ENCODE measurements around the gene FXN.

The FXN gene

DNA sequence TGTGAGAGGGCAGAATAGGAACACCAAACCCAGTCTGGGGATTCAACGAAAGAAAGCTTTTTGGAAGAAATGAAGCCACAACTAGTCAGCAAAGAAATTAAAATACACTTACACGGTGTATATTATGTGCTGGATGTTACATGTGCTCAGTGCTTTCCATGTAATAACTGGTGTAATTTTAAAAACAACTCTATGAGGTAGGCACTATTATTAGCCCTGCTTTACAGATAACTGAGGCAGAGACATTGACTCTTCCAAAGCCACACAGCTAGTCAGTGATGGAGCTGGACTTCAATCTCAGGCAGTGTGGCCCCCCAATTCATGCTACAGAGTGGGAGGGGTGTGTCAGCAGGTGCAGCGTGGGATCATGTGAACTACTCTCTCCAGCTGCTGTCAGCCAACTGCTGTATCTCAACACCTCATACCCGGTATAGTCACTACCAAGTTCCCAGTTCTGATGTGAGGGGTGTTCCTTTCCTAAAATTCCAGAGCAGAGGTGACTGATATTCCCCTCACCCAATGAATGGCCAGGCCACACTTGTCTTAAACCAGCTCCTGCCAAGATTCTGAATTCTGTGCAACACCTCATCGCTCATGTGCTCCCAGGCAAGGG is 104.7 kb downstream of the FXN start:
- TF ChIP-seq, protein P1, sequence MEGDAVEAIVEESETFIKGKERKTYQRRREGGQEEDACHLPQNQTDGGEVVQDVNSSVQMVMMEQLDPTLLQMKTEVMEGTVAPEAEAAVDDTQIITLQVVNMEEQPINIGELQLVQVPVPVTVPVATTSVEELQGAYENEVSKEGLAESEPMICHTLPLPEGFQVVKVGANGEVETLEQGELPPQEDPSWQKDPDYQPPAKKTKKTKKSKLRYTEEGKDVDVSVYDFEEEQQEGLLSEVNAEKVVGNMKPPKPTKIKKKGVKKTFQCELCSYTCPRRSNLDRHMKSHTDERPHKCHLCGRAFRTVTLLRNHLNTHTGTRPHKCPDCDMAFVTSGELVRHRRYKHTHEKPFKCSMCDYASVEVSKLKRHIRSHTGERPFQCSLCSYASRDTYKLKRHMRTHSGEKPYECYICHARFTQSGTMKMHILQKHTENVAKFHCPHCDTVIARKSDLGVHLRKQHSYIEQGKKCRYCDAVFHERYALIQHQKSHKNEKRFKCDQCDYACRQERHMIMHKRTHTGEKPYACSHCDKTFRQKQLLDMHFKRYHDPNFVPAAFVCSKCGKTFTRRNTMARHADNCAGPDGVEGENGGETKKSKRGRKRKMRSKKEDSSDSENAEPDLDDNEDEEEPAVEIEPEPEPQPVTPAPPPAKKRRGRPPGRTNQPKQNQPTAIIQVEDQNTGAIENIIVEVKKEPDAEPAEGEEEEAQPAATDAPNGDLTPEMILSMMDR (IDR thresholded peaks at IDR 0.05; ENCODE audit: extremely low read depth, insufficient read depth, missing control alignments), result no peak
- DNase-seq (ENCODE audit: low spot score), result no peak
- in situ Hi-C loops (cut with MboI; ENCODE audit: low pct_unique_long_range_greater_than_20kb, low sequenced_read_pairs, unreplicated experiment), result no loop called here

DNA sequence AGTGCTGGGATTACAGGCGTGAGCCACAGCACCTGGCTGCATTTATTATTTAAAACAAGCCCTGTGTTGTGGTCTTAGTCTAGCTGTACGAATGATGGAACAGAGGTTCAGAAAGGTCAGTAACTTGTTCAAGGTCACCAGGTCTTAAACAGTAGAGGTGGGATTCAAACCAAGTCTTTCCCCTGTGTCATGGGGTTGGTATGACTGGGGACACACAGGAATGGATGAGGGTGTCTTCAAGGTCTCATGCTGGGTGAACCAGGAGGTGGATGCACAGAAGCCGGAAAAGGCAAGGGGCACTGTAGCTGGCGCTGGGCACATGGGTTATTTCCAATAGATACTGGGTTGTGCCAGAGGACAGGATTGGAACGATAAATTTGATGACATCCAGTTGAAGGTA is 106.3 kb downstream of the FXN start:
- DNase-seq (ENCODE audit: low spot score), result no peak
- TF ChIP-seq, protein P1 (IDR thresholded peaks at IDR 0.05; ENCODE audit: extremely low read depth, insufficient read depth, missing control alignments), result no peak
- in situ Hi-C loops (cut with MboI; ENCODE audit: low pct_unique_long_range_greater_than_20kb, low sequenced_read_pairs, unreplicated experiment), result no loop called here

DNA sequence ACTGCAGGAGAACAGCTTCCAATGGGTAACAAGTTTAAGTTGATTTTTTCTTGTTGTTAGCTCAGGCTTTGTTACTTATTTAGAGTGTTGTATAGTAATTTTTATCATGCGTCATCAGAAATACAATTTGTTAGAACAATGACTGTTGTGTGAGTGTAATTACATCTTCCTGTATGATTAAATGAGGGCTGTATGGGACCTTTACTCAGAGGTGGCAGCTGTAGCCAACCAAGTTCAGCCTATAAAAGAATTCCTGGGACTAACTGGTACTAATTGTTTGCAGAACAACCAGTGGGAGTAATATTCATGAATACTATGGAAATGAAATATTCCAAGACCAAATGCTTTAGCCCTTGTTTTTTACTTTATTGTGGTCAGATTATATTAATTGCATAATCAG is 107.7 kb downstream of the FXN start:
- DNase-seq (ENCODE audit: low spot score), result no peak
- in situ Hi-C loops (cut with MboI; ENCODE audit: low pct_unique_long_range_greater_than_20kb, low sequenced_read_pairs, unreplicated experiment), result no loop called here
- TF ChIP-seq, protein P1 (IDR thresholded peaks at IDR 0.05; ENCODE audit: extremely low read depth, insufficient read depth, missing control alignments), result no peak

DNA sequence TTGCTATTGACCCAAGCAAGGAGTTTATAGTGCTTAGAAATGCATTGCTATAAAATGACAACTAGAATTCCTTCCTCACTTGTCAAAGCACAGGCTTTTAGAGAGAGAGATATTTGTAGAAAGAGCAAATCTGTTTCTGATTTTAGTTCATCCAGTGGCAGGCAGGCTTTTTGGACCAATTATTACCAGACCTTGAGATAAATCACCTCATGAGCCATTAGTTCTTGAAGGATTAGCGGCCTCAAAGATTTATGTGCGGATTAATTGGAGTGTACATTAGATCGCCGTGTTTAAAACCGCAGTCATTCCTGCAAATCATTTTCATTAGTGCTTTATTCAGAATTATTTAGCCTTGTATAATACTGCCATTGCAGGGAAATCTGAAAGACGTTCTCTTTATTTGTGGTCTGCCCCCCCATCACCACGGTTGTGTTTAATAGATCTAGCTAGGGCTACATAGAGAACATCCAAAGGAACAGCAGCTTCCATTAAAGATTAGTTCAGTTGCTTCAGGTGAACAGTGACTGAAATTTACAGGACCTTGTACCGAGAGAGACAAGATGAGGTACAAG is 109.7 kb downstream of the FXN start:
- TF ChIP-seq, protein P1 (IDR thresholded peaks at IDR 0.05; ENCODE audit: extremely low read depth, insufficient read depth, missing control alignments), result no peak
- in situ Hi-C loops (cut with MboI; ENCODE audit: low pct_unique_long_range_greater_than_20kb, low sequenced_read_pairs, unreplicated experiment), result no loop called here
- no peak for DNase-seq (ENCODE audit: low spot score)

DNA sequence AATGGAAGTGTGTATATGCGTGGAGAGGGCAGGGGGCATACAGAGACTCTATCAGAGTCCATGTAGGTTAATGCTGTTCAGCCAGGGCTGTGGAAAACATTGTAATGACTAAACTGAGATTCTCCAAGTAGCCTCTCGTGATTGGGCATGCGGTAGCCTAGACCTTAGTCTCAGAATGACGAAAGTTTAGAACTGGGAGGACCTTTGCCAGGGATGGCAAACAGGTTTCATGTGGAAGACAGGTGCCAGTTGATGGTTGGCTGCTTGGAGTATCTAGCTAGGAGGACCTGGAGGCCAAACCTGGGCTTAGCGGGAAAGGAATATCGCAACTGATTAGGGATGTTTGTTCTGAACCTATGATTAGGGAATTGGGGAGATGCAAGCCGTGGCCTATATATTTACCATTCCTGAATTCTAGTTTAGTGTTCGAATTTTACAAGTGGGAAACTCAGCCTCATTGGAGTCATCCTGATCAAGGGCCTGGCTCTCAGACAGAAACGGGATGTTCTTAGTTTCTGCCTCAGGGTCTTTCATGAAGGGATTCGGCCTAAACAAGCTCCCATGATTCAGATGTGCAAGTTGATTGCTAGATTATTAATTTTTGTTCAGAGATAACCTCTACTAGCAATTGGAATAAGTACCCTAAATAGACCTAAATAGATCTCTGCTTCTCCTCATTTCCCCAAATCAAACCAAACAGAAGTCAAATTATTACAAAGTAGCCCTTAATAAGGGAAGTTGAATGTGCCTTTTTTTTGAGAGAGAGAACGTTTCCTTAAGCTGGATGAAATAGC is 111.7 kb downstream of the FXN start:
- no peak for DNase-seq (ENCODE audit: low spot score)
- TF ChIP-seq, protein P1 (IDR thresholded peaks at IDR 0.05; ENCODE audit: extremely low read depth, insufficient read depth, missing control alignments), result no peak
- in situ Hi-C loops (cut with MboI; ENCODE audit: low pct_unique_long_range_greater_than_20kb, low sequenced_read_pairs, unreplicated experiment), result no loop called here

DNA sequence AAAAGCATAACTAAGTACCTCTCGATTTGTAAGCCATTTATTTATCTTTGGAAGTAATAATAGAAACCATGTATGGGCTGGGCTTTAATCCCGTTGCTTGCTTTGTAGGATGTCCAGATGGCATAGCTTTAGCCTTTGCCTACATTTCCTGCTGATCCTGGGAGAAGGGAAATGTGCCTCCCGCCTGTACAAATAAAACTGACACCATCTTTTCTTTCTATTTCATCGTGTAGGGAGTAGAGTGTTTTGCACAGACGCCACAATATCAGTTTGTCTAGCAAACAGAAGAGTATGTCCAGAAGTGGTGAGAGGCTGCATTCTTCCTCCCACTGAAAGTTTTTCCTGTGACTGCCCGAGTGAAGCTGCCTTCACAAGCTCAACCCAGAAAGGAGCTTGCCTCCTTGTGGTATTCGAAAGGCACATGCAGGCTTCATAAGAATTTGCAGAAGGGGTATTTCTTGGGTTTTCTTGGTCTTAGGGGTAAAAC is 113.8 kb downstream of the FXN start:
- TF ChIP-seq, protein P1 (IDR thresholded peaks at IDR 0.05; ENCODE audit: extremely low read depth, insufficient read depth, missing control alignments), result no peak
- DNase-seq (ENCODE audit: low spot score), result no peak
- in situ Hi-C loops (cut with MboI; ENCODE audit: low pct_unique_long_range_greater_than_20kb, low sequenced_read_pairs, unreplicated experiment), result no loop called here
